ENCODE measurements around the gene C11orf24. TPM values are rescaled to one million over a fixed set of nuclear protein-coding genes. Genes with fewer than 3 reads are reported as not detected.

Gene C11orf24
- total RNA-seq, 4 donors from 2014 or later: 15.1 to 48.7 (median 26.0) TPM

DNA sequence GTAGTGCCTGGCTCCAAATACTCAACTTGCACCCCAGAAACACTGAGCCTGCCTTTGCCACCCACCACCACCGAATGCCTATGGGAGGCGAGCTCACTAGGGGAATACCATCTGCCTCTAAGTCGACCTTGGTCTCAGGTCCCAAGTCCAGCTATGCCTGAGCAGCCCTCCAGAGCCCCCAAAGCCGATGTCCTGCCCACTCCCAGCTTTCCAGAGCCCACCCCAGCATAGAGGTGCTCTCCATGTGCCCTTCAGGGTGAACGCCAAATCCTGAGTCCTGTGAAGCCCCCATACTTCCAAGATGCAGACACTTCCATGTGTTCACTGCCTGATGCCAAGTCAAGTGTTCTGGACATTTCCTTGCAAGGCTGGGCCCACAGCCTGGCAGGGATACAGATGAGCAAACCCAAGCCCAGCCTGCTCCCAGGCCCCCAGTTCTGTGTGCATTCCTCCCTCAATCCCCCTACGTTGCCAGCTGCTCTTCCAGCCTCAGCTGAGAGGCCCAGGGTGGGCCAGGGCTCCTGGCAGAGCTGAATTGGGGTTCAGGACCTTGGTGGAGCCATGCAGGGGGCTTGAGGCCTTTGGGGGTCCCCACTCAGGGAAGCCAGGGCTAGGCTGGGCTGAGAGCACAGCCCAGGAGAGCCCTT, 56.1 kb downstream of the C11orf24 start:
- TF ChIP-seq EP300 (IDR thresholded peaks at IDR 0.05) (no peak), POLR2AphosphoS5 (IDR thresholded peaks at IDR 0.05) (no peak), POLR2A (IDR thresholded peaks at IDR 0.05) (no peak)
- TF ChIP-seq, protein P1, sequence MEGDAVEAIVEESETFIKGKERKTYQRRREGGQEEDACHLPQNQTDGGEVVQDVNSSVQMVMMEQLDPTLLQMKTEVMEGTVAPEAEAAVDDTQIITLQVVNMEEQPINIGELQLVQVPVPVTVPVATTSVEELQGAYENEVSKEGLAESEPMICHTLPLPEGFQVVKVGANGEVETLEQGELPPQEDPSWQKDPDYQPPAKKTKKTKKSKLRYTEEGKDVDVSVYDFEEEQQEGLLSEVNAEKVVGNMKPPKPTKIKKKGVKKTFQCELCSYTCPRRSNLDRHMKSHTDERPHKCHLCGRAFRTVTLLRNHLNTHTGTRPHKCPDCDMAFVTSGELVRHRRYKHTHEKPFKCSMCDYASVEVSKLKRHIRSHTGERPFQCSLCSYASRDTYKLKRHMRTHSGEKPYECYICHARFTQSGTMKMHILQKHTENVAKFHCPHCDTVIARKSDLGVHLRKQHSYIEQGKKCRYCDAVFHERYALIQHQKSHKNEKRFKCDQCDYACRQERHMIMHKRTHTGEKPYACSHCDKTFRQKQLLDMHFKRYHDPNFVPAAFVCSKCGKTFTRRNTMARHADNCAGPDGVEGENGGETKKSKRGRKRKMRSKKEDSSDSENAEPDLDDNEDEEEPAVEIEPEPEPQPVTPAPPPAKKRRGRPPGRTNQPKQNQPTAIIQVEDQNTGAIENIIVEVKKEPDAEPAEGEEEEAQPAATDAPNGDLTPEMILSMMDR (IDR thresholded peaks at IDR 0.05): no peak
- WGBS, 2 donors (ENCODE audit: low coverage in 1 of 2): 80 to 92% methylated on average over 2 to 3 of the region's 6 CpGs
- Histone ChIP-seq H3K4me1 (peaks cover 2 to 30% (median 18%) of the 10 kb centered on the region in 3 donors), H3K27me3 (no peaks in the 10 kb centered on the region), H3K27ac (no peak overlapping the region), H3K9me3 (no peaks in the 10 kb centered on the region), H3K4me3 (no peak overlapping the region), H3K36me3 (no peaks in the 10 kb centered on the region)
- no peak for ATAC-seq

DNA sequence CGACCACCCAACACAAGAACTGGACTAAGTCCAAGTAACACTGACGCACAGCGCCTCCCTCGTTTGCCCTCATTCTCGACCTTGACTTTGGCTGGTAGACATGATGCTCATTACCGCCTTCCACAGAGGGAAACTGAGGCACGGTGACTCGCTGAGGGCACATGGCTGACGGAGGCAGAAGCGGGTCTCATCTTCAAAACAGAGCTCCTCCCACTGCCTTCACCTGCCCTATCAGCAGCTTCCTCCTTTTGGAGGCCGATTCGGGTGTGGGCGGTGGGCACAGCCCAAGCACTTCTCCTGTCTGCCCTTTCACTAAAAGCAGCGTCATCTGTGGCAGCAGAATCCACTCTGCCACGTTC, 56.7 kb downstream of the C11orf24 start:
- TF ChIP-seq POLR2AphosphoS5 (IDR thresholded peaks at IDR 0.05) (no peak), EP300 (IDR thresholded peaks at IDR 0.05) (no peak), POLR2A (IDR thresholded peaks at IDR 0.05) (no peak)
- TF ChIP-seq, protein P1 (IDR thresholded peaks at IDR 0.05): no peak
- no peak for ATAC-seq

DNA sequence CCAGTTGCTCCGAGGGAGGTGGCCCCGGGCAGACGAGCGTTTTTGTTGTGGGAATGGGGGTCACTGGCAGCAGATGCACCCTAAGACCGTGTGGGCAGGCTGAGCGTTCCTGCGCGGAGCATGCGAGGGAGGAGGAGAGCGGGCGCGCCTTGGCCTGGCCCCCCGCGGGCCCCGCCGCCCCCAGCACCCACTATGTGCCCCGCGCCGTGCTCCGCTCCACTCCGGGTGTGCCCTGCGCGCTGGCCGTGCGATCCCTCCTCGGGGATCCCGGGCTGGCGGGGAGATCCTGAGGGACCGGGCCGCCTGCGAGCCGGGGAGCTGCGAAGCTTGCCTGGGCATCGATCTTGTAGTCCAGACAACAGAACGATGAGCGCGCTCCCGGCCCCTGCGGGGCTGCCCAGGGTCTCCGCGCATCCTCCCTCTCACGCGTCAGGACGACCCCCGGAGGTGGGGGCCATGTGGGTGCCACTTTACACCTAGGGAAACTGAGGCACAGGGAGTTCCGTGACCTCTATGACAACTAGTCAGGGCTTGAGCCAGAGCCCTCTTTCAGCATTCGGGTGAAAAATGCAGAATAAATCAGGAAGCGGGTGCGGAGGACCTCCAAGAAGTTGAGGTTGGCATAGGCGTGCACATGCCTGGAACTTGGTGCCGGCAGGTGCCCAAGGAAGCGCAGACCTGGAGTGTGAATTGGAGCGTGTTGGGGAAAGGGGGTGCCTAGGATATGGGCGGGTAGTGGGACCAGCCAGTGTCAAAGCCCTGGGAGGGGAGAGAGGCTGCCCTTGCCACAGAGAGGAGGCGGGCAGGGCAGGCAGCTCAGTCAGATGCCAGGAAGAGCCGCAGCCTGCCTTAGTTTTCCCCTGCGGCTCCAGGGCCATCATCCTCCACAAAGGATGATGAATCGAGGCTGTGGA, 57.3 kb downstream of the C11orf24 start:
- ATAC-seq: peak; percentile 5
- Histone ChIP-seq H3K36me3 (no peaks in the 10 kb centered on the region), H3K4me3 (peak overlapping the region; percentile 56 to 85), H3K27me3 (no peaks in the 10 kb centered on the region), H3K27ac (peak overlapping the region; percentile 80 to 100 (median 100)), H3K4me1 (peaks cover 2 to 42% (median 21%) of the 10 kb centered on the region in 3 donors), H3K9me3 (no peaks in the 10 kb centered on the region)
- no peak for TF ChIP-seq EP300 (IDR thresholded peaks at IDR 0.05)
- TF ChIP-seq, protein P1 (IDR thresholded peaks at IDR 0.05): no peak
- no peak for TF ChIP-seq POLR2AphosphoS5 (IDR thresholded peaks at IDR 0.05)
- TF ChIP-seq POLR2A (IDR thresholded peaks at IDR 0.05): no peak
- 31 to 69% methylated on average over 7 to 16 of the region's 58 CpGs for WGBS, 2 donors (ENCODE audit: low coverage in 1 of 2)

More for the DNA sequence above, 56.7 kb downstream of the C11orf24 start:
- Histone ChIP-seq H3K4me3 (no peak overlapping the region), H3K36me3 (no peaks in the 10 kb centered on the region), H3K27ac (no peak overlapping the region), H3K27me3 (no peaks in the 10 kb centered on the region), H3K9me3 (no peaks in the 10 kb centered on the region), H3K4me1 (peaks cover 2 to 35% (median 20%) of the 10 kb centered on the region in 3 donors)
- 66 to 77% methylated on average over 9 to 15 of the region's 15 CpGs for WGBS, 2 donors (ENCODE audit: low coverage in 1 of 2)

DNA sequence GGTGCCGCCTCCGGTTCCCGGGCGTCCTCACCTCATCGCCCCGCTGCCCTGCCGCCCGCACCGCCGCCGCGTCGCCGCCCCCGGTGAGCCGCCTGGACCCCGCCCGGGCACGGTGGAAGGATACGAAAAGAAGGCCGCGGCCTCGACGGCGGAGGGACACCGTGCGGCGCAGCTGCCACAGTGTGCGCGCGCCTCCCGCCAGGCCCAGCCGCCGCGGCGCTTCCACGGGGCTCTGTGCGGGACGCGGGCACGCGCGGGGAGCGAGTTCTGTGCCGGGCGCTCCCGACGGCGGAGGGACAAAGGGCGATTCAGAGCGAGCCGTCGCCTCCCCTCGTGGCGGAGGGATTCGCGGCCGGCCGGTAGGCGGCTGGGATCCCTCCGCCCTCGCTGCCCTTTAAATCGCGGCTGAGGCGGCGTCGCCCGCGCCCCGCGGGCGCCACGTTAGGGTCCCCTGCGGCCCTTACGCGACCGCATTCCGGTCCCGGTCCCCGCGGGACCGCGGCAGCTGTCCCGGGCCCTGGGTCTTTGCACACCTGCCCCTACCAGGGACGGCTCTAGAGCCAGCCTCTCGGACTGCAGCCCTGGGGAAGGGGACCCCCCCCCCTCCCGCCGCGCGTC, 58.1 kb downstream of the C11orf24 start:
- ATAC-seq: peak; percentile 60
- Histone ChIP-seq H3K9me3 (no peaks in the 10 kb centered on the region), H3K36me3 (no peaks in the 10 kb centered on the region), H3K27ac (peak overlapping the region; percentile 80 to 100 (median 100)), H3K4me1 (peaks cover 2 to 50% (median 27%) of the 10 kb centered on the region in 3 donors), H3K4me3 (peak overlapping the region; percentile 56 to 85), H3K27me3 (no peaks in the 10 kb centered on the region)
- WGBS, 2 donors (ENCODE audit: low coverage in 1 of 2): no CpG with 5 or more reads among the region's 90 CpGs
- TF ChIP-seq EP300 (IDR thresholded peaks at IDR 0.05) (no peak), POLR2A (IDR thresholded peaks at IDR 0.05) (peak; percentile 97 to 98), POLR2AphosphoS5 (IDR thresholded peaks at IDR 0.05) (peak; percentile 58)
- TF ChIP-seq, protein P1 (IDR thresholded peaks at IDR 0.05): peak in 3 of 4 experiments; percentile 16 to 63 (median 52)
